NCI-H748 treated with DMSO at 0.1 percent for 48 hours (cell line): Measurements from ENCODE around the gene GPR162.

ENCODE experiments used
- DNase-seq: peaks from one replicate; lab custom pipeline; 2025; lab: John Stamatoyannopoulos, UW

GPR162 gene

DNA sequence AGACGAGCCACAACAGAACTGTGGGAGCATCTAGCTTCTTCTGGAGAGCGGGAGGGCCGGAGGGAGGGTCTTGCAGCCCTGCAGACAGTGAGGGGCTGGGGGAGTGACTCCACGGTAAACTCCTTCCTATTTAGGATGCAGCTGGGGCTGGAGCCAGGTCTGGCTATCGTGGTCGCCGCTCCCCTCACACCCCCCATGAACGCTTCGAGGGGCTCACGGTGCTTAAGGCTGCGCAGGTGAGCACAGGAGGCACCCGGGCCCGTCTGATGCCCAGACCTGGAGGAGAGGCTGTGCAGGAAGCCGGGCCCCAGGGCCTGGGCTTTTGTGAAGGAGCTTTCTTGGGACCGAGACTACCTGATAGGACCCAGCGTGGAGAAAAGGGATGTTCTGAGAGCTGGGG lies 15.2 kb downstream of the GPR162 start:
- DNase-seq, result no peak

- DNase-seq, result no peak
Observed at GRCh38 chr12:6837370-6838060, 15.9 kb downstream of the GPR162 start.

DNA sequence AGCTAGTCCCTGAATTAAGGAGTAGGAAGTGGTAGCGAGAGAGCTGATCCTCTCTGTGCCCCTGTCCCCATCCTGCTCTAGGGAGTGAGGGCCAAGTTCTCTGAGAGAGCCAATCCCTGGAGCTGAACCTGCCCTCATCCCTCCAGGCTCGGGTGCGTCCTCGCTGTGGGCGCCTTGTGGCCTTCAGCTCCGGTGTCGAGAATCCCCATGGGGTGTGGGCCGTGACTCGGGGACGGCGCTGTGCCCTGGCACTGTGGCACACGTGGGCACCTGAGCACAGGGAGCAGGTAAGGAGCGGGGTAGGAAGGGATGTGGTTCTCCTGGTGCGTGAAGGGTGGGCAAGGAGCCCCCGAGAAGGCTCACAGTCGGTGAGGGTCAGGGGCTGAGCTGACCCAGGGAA lies 17.2 kb downstream of the GPR162 start:
- DNase-seq, result no peak

DNA sequence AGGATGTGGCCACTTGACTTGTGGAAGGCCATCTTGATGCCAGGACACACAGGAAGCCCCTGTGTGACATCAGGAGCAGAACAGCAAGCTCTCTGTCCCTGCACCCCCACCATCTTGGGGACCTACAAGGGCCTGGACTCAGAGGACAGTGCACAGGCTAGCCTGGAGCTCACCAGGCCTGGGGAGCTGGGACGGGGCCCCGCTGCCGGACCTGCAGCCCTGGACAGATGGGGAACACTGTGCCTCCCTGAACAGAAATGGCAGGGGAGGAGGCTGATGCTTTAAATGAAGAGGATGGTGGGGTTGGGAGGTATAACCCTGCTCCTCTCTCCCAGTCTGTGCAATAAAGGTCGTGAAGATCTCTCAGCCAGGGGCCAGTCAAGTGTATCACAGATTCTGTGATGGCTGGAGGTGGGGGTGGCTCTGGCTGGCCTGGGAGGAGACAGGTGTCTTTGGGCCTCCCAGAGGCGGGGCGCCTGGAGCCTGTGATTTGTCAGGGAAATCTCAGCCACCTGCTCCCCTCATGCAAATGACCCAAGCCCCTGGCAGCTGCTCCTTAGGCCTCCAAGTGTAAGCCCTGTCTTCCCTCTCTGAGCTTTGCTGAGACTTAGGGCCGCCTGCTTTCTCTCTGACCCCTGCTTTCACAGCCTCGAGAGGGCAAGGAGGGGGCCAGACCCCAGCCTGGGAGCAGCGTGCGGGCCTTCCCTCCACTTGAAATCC lies 18.0 kb downstream of the GPR162 start:
- no peak for DNase-seq

DNA sequence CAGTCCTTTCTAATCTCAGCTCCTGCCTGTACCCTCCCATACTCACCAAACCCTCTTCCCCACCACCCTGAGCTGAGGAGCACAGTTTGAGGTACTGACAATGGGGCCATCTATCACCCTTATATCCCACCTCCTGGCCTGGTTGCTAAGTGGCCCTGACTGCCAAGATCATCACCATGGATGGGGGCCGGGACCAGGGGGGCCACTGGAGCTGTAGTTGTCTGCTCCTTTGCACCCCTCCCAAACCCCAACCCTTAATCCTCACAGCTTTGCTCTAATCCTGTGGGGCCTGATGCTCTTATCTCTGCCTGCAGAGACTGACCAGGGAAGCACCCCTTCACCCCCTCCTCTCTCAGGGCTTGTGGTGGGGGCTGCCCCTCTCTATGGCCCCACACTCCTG lies 18.7 kb downstream of the GPR162 start:
- no peak for DNase-seq

GRCh38 chr12:6840761-6841515 lies 19.3 kb downstream of the GPR162 start, which contains the start of gene GNB3:
TSS of gene GNB3 (plus strand) at chr12:6840925. CDS start at chr12:6841288, 363 bp downstream.
- DNase-seq, result no peak

GRCh38 chr12:6842075-6842474 lies 20.5 kb downstream of the GPR162 start:
- no peak for DNase-seq

DNA sequence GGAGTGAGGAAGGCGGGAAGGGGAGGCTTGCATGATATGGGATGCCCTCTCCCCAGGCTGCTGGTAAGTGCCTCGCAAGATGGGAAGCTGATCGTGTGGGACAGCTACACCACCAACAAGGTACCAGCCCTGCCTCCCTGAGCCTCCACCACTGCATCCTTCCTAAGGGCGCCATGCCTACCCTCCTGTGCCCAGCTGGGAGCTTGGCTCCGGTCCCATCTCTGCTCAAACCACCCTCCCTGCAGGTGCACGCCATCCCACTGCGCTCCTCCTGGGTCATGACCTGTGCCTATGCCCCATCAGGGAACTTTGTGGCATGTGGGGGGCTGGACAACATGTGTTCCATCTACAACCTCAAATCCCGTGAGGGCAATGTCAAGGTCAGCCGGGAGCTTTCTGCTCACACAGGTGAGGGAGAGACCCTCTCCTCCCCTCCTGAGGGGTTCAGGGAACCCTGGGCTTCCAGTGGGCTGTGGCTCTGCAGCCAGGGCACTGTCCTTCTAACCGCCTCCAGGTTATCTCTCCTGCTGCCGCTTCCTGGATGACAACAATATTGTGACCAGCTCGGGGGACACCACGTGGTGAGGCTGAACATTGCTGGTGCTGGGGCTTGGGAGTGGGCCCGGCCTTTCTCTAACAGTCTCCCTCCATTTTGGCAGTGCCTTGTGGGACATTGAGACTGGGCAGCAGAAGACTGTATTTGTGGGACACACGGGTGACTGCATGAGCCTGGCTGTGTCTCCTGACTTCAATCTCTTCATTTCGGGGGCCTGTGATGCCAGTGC lies 21.7 kb downstream of the GPR162 start:
- no peak for DNase-seq

GRCh38 chr12:6845395-6845794 lies 23.8 kb downstream of the GPR162 start:
- DNase-seq, result no peak

DNA sequence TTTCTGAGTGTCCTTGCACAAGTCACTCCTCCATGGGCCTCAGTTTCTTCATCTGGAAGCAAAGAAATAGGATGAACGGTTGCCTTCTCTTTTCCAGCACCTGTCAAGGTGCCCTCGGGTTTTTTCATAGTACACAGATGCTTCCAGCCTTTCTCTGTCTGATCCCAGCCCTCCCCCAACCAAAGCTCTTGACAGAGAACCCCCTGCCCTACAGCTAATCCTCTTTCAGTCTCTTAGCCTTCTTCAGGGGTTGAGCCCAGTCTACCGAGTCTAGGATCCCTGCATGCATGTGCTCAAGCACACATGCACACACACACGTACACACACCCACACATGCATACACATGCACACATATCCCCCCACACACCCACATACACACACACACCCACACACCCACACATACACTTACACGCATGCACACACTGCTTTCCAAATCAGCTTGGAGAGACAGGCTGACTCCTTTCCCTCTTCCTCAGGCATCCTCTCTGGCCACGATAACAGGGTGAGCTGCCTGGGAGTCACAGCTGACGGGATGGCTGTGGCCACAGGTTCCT lies 24.8 kb downstream of the GPR162 start:
- DNase-seq, result no peak

DNA sequence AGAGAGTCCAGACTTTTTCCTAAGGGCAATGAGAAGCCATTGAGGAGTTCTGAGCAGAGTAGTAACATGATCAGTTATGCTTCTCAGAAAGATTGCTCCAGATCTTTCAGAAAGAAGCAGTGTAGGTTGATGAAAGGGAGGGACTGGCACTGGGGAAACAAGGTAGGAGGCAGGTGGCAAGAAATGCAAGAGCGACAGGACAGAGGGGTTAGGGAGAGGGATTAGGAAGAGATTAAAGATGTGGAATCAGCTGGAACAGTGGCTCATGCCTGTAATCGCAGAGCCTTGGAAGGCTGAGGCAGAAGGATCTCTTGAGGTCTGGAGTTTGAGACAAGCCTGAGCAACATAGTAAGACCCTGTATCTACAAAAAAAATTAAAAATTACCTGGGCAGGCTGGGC lies 26.1 kb downstream of the GPR162 start:
- no peak for DNase-seq

- no peak for DNase-seq
Observed at GRCh38 chr12:6849427-6849826, 27.8 kb downstream of the GPR162 start.

DNA sequence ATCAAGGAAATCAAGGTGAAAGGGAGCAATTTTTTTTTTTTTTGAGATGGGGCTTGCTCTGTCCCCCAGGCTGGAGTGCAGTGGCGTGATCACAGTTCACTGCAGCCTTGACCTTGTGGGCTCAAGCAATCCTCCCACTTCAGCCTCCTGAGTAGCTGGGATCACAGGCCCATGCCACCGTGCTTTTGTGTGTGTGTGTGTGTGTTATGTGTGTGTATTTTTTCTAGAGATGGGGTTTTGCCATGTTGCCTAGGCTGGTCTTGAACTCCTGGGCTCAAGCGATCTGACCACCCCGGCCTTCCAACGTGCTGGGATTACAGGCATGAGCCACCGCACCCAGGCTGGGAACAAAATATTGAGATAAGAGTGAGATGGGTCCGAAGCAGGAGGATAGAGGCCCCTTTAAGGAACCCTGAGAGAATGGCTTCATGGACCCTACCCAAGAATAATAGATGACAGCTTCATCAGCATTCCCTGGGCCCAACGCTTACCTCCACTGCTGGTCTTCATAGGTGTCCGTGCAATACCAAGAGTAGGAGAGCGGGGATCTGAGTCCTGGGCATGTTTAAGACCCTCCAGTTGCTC lies 28.4 kb downstream of the GPR162 start:
- no peak for DNase-seq

GRCh38 chr12:6850796-6851152 lies 29.2 kb downstream of the GPR162 start:
- DNase-seq, result no peak

DNA sequence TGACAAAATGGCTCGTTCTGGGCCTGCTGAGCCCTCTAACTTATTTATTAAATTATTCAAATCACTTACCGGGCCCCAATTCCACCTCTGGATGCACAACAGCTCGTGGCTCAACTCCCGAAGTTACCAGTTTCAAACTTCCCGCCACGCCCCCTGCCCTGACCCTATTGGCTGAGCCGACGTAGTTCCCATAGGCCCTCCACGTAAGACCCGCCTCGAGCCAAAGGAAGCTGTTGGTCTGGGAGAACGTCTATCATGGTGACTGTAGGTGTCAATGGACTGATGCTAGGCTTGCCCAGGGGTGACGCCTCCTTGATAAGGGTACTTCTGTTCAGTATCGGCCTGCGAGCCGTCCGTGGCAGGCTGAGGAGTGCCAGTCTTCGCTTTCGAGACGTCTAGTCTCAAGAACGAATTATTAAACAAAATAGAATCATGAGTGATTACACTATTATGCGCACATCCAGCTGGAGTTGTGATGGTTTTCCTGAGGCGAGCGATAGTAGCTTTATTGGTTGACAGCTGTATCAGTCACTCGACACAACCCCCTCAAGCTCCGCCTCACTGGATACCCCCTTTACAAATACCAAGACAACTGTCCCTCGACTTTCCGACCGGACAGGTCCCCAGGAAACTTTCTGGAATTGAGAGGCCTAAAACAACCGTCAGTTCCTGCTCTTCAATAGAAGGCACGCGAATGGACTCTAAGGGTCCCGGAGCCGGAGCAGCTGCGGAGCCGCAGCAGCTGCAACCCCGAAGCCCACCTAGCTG lies 29.7 kb downstream of the GPR162 start, which contains the start of gene CDCA3:
Gene CDCA3, minus strand, starts transcription at position 134 of the 768 bp plus-strand sequence. CDS start 334 bp downstream, outside the sequence.
- peak; percentile 87 for DNase-seq

GRCh38 chr12:6851921-6852650 lies 30.5 kb downstream of the GPR162 start, which contains the start of gene USP5:
TSS of gene USP5 (plus strand) at chr12:6852150. CDS start at chr12:6852180, 30 bp downstream.
- DNase-seq, result peak; percentile 90

DNA sequence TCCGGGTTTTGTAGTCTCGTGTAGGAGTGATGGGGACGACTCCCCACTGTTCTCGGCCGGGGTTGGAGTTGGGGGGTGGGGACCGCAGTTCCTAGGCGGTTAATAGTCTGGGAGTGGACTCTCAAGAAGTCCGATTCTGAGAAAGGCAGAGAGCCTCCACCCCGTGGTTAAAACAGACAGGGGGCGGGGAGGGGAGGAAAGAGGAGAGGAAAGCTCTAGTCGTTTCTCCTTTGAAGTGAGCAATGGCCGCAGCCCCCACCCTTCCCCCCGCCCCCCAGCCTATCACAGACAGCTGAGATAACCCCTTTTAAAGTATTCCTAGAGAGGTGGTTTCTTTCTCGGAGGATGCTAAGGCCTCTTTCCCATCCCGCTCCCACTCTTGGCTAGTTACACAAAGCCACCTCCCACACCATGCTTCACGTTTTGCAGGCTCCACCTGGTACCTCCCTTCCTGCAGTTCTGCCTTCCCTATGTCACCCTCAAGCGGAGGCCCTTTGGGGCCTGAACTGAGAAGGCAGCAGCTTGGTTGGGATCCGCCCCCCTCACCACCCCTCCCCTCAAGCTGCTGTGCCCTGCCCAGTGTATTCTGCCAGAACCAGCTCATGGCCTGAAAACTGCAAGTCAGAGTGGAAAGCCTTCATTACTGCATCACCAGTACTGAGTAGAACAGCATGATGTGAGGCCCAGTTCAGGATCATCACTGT lies 31.2 kb downstream of the GPR162 start:
- DNase-seq, result no peak

- DNase-seq, result no peak
Observed at GRCh38 chr12:6853626-6854025, 32.0 kb downstream of the GPR162 start.

- no peak for DNase-seq
Observed at GRCh38 chr12:6854036-6854435, 32.4 kb downstream of the GPR162 start.
